Activated naive CD4-positive, alpha-beta T cell treated with anti-CD3 and anti-CD28 coated beads, Interleukin-2, amount 50 U/mL, for 24 hours (primary cell): Measurements from ENCODE around the gene KIR3DL2.
"Not testable (repeated sequence)": the region's sequence is repeated elsewhere in the genome, so short reads cannot be mapped to it uniquely, and the experiment has no call there.

Experiments
- H3K27ac Mint-ChIP-seq: one replicate; pipeline ENCODE4 v1.8.0; 2021; ENCODE audit warnings: mild to moderate bottlenecking, mixed read lengths
- H3K27me3 Mint-ChIP-seq: one replicate; pipeline ENCODE4 v1.8.0; 2021; ENCODE audit warnings: mixed read lengths
- H3K36me3 Mint-ChIP-seq: one replicate; pipeline ENCODE4 v1.8.0; 2021; ENCODE audit warnings: mixed read lengths
- H3K4me1 Mint-ChIP-seq: one replicate; pipeline ENCODE4 v1.8.0; 2021; ENCODE audit warnings: mixed read lengths
- H3K4me3 Mint-ChIP-seq: one replicate; pipeline ENCODE4 v1.8.0; 2021; ENCODE audit warnings: mild to moderate bottlenecking, mixed read lengths
- H3K9me3 Mint-ChIP-seq: one replicate; pipeline ENCODE4 v1.8.0; 2021; ENCODE audit warnings: mixed read lengths

The KIR3DL2 gene

DNA sequence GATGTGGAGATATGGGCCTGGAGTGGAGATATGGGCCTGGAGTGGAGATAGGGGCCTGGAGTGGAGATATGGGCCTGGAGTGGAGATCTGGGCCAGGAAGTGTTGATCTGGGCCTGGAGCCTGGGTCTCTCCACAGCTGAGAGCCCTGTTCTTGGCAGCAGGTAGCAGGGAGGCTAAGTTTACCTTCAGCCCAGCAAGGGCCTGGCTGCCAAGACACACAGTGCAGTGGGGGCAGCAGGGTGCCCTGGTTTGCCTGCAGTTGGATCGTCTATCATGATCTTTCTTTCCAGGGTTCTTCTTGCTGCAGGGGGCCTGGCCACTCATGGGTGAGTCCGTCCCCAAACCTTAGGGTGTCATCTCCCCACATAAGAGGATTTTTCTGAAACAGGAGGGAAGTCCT lies 687 bp downstream of the KIR3DL2 start:
- Mint-ChIP-seq H3K27me3 (peaks cover 13% of the 10 kb centered on the region), H3K4me1 (no peaks in the 10 kb centered on the region), H3K4me3 (no peak overlapping the region)

DNA sequence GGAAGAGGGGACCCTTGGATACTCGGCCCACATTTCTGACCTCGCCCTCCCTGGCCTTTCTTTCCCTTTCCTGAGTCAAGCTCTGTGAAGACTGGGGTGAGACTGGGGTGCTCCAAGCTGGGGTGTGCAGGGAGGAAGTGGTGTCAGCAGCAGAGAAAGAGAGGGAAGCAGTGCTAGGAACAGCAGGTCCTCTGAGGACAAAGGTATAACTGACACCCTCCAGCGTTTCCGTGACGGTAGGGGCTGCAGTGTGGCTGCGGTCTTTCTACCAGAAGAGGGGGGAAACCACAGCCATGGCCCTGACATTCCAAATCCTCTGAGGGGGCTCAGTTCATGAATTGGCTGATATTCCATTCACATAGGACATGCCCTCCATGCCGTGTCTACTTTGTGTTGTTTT lies 1.1 kb downstream of the KIR3DL2 start:
- no peaks in the 10 kb centered on the region for H3K4me1 Mint-ChIP-seq

More for the DNA sequence above, 687 bp downstream of the KIR3DL2 start:
- Mint-ChIP-seq H3K36me3 (no peaks in the 10 kb centered on the region), H3K27ac (no peak overlapping the region), H3K9me3 (no peaks in the 10 kb centered on the region)

DNA sequence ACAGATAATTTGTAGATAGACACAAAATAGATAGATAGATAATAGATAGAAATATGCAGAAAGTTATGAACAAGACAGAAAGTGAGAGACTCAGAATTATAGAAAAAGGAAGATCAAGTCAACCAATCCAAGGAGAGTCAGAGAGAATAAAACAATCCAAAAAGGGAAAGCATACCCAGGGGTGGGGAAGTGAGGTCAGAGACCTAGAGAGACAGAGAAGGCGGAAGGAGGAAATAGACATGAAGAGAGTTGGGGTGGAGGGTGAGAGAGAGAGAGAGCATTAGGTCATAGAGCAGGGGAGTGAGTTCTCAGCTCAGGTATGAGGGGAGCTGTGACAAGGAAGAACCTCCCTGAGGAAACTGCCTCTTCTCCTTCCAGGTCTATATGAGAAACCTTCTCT lies 5.0 kb downstream of the KIR3DL2 start:
- peaks cover 12% of the 10 kb centered on the region for H3K27me3 Mint-ChIP-seq
- not testable (repeated sequence) for H3K4me3 Mint-ChIP-seq, H3K27ac Mint-ChIP-seq

More for the DNA sequence above, 1.1 kb downstream of the KIR3DL2 start:
- Mint-ChIP-seq H3K4me3 (no peak overlapping the region), H3K27me3 (peaks cover 13% of the 10 kb centered on the region), H3K9me3 (no peaks in the 10 kb centered on the region), H3K36me3 (no peaks in the 10 kb centered on the region), H3K27ac (no peak overlapping the region)

DNA sequence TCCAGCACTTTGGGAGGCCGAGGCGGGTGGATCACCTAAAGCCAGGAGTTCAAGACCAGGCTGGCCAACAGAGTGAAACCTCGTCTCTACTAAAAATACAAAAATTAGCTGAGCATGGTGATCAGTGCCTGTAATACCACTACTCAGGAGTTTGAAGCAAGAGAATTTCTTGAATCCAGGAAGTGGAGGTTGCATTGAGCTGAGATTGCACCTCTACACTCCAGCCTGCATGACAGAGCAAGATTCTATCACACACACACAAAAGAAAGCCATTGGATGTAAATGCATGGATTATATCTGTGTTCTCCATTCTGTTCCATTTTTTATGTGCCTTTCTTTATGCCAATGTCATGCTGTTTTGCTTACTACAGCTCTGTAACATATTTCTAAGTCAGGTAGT lies 8.2 kb downstream of the KIR3DL2 start:
- not testable (repeated sequence) for H3K9me3 Mint-ChIP-seq, H3K36me3 Mint-ChIP-seq, H3K4me3 Mint-ChIP-seq, H3K27ac Mint-ChIP-seq, H3K4me1 Mint-ChIP-seq
- peaks cover 11% of the 10 kb centered on the region for H3K27me3 Mint-ChIP-seq

More for the DNA sequence above, 5.0 kb downstream of the KIR3DL2 start:
- H3K36me3 Mint-ChIP-seq, H3K9me3 Mint-ChIP-seq, H3K4me1 Mint-ChIP-seq: not testable (repeated sequence)

DNA sequence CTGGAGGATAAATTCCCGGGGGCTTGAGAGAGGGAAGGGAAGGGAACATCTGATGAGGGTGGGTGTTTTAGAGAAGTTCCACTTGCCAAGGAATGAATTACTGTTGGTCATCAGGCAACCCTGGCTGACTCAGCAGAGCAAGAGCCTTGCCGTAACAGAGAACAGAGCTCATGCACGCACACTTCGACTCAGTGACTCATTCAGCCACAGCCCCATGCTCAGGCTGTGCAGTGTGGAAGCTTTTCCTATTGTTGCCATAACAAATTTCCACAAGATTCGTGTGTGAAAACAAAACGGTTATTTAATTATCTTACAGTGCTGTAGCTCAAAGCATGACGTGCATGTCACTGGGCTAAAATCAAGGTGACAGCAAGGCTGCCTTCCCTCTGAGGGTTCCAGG lies 9.2 kb downstream of the KIR3DL2 start:
- H3K9me3 Mint-ChIP-seq, H3K36me3 Mint-ChIP-seq, H3K4me3 Mint-ChIP-seq, H3K27ac Mint-ChIP-seq, H3K4me1 Mint-ChIP-seq: not testable (repeated sequence)
- peaks cover 11% of the 10 kb centered on the region for H3K27me3 Mint-ChIP-seq

DNA sequence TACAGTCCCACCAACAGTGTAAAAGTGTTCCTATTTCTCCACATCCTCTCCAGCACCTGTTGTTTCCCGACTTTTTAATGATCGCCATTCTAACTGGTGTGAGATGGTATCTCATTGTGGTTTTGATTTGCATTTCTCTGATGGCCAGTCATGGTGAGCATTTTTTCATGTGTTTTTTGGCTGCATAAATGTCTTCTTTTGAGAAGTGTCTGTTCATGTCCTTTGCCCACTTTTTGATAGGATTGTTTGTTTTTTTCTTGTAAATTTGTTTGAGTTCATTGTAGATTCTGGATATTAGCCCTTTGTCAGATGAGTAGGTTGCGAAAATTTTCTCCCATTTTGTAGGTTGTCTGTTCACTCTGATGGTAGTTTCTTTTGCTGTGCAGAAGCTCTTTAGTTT lies 13.2 kb downstream of the KIR3DL2 start:
- H3K36me3 Mint-ChIP-seq, H3K27ac Mint-ChIP-seq, H3K4me1 Mint-ChIP-seq, H3K4me3 Mint-ChIP-seq, H3K9me3 Mint-ChIP-seq: not testable (repeated sequence)
- peaks cover 17% of the 10 kb centered on the region for H3K27me3 Mint-ChIP-seq

DNA sequence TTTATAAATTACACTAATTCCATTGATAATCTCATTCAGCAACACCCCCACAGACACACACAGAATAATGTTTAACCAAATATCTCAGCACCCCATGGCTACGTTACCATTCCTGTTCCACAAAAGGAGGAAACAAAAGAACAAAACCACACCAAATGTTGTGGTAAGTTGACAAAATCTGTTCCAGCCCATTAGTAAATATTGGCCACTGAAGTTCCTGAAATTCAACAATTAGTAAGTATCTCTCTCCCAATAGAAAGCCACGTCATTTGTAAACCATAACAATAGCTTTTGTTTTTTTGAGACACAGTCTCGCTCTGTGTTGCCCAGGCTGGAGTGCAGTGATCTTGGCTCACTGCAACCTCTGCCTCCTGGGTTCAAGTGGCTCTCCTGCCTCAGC lies 21.5 kb downstream of the KIR3DL2 start:
- no peak overlapping the region for H3K27ac Mint-ChIP-seq
- H3K4me1 Mint-ChIP-seq: no peaks in the 10 kb centered on the region
- H3K9me3 Mint-ChIP-seq: no peaks in the 10 kb centered on the region

DNA sequence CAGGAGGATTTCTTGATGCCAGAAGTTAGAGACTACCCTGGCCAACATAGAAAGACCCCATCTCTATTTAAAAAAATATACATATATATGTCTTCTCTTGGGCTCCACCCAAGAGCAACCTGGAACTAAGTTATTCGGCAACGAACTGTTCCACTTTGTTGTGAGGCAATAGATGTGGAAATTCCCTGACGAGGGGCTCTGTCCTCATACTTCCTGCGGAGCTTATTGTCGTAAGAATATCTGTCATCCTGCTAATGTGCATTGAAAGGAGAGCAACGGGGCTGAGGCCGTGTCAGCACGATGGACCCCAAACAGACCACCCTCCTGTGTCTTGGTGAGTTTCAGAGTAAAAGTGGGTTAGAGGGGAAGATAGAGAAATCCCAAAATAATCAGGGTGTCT lies 23.7 kb downstream of the KIR3DL2 start, which contains the start of gene FCAR:
TSS of gene FCAR (plus strand) at position 246 of the 400 bp plus-strand sequence. CDS start at position 301, 55 bp downstream.
- H3K4me3 Mint-ChIP-seq: no peak within 1 kb of the TSS

More for the DNA sequence above, 21.5 kb downstream of the KIR3DL2 start:
- H3K36me3 Mint-ChIP-seq: no peaks in the 10 kb centered on the region
- no peak overlapping the region for H3K4me3 Mint-ChIP-seq
- peaks cover 12% of the 10 kb centered on the region for H3K27me3 Mint-ChIP-seq

DNA sequence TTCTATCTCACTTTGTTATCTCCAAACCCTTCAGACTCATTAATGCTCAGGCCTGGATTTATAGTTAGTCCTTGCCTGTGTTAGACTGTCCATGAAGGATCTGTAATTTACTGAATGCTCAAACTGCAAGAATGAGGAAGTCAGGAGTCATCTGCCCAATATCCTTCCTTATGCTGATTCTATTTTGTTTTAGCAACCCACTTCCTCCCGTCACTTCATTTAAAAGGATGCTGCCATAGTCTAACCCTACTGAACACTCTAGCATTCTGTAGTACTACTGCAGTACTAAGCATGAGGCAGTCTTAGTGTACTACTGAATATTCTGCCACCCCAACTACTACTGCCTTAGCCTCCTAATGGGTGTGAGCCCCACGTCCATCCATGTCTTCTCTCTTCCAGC lies 25.3 kb downstream of the KIR3DL2 start:
- Mint-ChIP-seq H3K9me3 (no peaks in the 10 kb centered on the region), H3K4me1 (no peaks in the 10 kb centered on the region), H3K36me3 (no peaks in the 10 kb centered on the region), H3K27ac (no peak overlapping the region), H3K27me3 (peaks cover 15% of the 10 kb centered on the region), H3K4me3 (no peak overlapping the region)

More for the DNA sequence above, 23.7 kb downstream of the KIR3DL2 start, which contains the start of gene FCAR:
- peaks cover 8% of the 10 kb centered on the region for H3K27me3 Mint-ChIP-seq
- H3K4me1 Mint-ChIP-seq: no peaks in the 10 kb centered on the region
- no peak within 1 kb of the TSS for H3K27ac Mint-ChIP-seq
- H3K36me3 Mint-ChIP-seq: no peaks in the 10 kb centered on the region
- H3K9me3 Mint-ChIP-seq: no peaks in the 10 kb centered on the region

DNA sequence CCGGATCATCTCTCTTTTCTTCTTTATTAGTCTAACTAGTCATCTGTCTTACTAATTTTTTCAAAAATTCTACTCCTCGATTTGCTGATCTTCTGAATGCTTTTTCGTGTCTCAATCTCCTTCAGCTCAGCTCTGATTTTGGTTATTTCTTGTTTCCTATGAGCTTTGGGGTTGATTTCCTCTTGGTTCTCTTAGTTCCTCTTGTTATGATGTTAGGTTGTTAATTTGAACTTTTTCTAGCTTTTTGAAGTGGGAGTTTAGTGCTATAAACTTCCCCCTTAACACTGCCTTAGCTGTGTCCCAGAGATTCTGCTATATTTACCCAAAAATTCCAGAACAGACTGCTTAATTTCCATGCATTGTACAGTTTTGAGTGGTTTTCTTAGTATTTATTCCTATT lies 27.2 kb downstream of the KIR3DL2 start:
- Mint-ChIP-seq H3K27ac (no peak overlapping the region), H3K27me3 (peaks cover 11% of the 10 kb centered on the region), H3K36me3 (no peaks in the 10 kb centered on the region), H3K4me3 (no peak overlapping the region), H3K9me3 (no peaks in the 10 kb centered on the region), H3K4me1 (no peaks in the 10 kb centered on the region)

DNA sequence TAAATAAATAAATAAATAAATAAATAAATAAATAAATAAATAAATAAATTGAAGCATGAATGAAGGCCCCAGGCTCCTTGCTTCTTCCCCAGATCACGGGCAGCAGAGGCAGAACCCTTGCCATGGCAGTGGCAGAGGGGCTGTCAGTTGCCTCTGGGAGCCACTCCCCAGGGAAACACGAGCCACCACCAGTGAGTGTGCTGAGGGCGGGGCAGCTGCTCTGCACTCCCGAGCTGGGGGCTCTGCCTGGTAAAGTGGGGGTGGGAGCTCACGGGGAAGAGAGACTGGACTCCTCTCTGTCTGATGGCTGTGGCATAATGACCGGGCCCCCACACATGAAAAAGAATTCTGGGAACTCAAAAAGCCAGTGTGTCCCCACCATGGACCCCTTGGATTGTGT lies 31.6 kb downstream of the KIR3DL2 start:
- no peaks in the 10 kb centered on the region for H3K4me1 Mint-ChIP-seq
- H3K27me3 Mint-ChIP-seq: peaks cover 14% of the 10 kb centered on the region
- H3K4me3 Mint-ChIP-seq: no peak overlapping the region
- H3K36me3 Mint-ChIP-seq: no peaks in the 10 kb centered on the region
- H3K27ac Mint-ChIP-seq: no peak overlapping the region
- no peaks in the 10 kb centered on the region for H3K9me3 Mint-ChIP-seq

DNA sequence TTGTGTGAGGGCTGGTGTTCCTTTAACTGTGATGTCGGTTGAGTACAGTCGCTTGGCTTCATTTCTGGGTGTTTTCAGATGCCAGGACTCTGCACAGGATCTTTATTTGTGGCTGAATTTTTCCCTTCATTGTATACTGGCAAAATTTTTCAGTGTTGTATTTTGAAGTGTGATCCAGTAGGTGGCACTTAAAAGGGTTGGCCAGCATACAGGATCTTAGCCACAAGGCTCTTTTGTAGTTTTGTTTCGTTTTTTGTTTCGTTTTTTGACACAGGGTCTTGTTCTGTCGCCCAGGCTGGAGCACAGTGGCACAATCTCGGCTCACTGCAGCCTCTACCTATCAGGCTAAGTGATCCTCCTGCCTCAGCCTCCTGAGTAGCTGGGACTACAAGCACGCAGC lies 32.5 kb downstream of the KIR3DL2 start:
- Mint-ChIP-seq H3K27me3 (peaks cover 14% of the 10 kb centered on the region), H3K27ac (peak overlapping the region; percentile 19), H3K4me1 (no peaks in the 10 kb centered on the region), H3K9me3 (no peaks in the 10 kb centered on the region), H3K4me3 (no peak overlapping the region), H3K36me3 (no peaks in the 10 kb centered on the region)

DNA sequence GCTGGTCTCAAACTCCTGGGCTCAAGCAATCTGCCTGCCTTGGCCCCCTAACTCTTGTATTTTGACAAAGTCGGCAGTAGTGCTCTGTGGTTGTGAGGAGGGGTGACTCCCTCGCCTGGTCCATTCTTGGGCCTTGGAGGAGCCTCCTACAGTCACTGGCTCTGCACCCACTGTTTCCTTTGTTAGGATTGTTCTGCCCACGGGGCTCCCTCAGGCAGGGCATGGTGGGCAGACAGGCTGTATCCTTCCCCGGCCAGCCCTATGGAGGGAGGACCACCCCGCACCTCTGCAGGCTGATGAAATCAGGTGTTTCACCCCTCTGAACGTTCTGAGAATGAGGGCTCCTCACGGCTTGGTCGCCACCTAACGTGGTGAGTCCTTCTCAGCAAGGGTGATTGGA lies 33.0 kb downstream of the KIR3DL2 start:
- Mint-ChIP-seq H3K27me3 (peaks cover 14% of the 10 kb centered on the region), H3K9me3 (no peaks in the 10 kb centered on the region), H3K4me3 (no peak overlapping the region), H3K36me3 (no peaks in the 10 kb centered on the region), H3K27ac (no peak overlapping the region), H3K4me1 (no peaks in the 10 kb centered on the region)

DNA sequence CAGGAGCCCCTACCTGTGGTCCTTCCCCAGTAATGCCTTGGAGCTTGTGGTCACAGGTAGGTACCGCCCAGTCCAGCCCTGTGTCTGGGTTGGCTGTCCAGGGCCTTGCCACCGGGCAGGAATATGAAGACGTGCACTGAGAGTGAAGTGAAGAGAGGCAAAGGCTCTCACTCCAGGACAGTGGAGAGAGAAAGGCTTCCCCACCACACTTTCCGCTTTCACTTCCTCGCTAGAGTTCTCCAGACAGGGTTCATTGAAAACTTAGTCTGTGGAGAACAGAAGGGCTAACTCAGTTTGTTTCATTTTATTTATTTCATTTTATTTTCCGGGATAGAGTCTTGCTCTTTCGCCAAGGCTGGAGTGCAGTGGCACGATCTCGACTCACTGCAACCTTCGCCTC lies 38.0 kb downstream of the KIR3DL2 start:
- H3K4me3 Mint-ChIP-seq: no peak overlapping the region
- peaks cover 4% of the 10 kb centered on the region for H3K27me3 Mint-ChIP-seq
- no peaks in the 10 kb centered on the region for H3K36me3 Mint-ChIP-seq
- H3K4me1 Mint-ChIP-seq: no peaks in the 10 kb centered on the region
- no peaks in the 10 kb centered on the region for H3K9me3 Mint-ChIP-seq
- no peak overlapping the region for H3K27ac Mint-ChIP-seq

DNA sequence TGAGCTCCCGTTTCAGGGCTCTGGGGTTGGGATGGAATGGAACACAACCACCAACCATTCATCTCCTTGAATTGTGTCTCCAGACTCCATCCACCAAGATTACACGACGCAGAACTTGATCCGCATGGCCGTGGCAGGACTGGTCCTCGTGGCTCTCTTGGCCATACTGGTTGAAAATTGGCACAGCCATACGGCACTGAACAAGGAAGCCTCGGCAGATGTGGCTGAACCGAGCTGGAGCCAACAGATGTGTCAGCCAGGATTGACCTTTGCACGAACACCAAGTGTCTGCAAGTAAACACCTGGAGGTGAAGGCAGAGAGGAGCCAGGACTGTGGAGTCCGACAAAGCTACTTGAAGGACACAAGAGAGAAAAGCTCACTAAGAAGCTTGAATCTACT lies 39.3 kb downstream of the KIR3DL2 start:
- Mint-ChIP-seq H3K4me1 (no peaks in the 10 kb centered on the region), H3K27me3 (peaks cover 4% of the 10 kb centered on the region), H3K9me3 (no peaks in the 10 kb centered on the region), H3K4me3 (no peak overlapping the region), H3K36me3 (no peaks in the 10 kb centered on the region), H3K27ac (no peak overlapping the region)

DNA sequence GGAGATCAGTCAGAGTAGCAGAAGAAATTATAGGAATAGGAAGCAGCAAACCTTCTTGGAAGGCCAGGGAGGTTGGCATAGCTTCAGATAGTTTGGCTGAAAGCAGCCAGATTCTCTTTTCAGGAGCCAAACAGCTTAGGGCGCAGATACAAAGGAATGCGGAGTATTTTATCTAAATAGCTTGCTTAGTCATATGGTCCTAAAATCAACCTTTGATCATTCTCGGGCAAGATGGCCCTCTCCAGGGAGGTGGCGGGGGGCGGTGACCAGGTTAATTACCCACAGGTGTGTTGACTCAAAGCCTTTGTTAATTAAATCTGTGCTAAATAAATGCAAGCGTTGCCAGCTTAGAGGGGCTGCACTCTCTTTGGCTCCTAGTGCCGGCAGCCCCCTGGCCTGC lies 43.2 kb downstream of the KIR3DL2 start:
- Mint-ChIP-seq H3K27ac (no peak overlapping the region), H3K9me3 (no peaks in the 10 kb centered on the region), H3K36me3 (no peaks in the 10 kb centered on the region), H3K4me1 (no peaks in the 10 kb centered on the region), H3K27me3 (peaks cover 15% of the 10 kb centered on the region), H3K4me3 (no peak overlapping the region)

DNA sequence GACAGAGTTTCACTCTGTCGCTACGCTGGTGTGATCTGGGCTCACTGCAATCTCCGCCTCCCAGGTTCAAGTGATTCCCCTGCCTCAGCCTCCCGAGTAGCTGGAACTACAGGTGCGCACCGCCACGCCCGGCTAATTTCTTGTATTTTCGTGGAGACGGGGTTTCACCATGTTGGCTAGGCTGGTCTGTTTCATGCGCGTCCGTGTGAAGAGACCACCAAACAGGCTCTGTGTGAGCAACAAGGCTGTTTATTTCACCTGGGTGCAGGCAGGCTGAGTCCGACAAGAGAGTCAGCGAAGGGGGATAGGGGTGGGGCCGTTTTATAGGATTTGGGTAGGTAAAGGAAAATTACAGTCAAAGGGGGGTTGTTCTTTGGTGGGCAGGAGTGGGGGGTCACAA lies 43.9 kb downstream of the KIR3DL2 start:
- peaks cover 15% of the 10 kb centered on the region for H3K27me3 Mint-ChIP-seq
- H3K36me3 Mint-ChIP-seq, H3K27ac Mint-ChIP-seq, H3K9me3 Mint-ChIP-seq, H3K4me3 Mint-ChIP-seq, H3K4me1 Mint-ChIP-seq: not testable (repeated sequence)
